BJ (cell line): ENCODE results near the gene GPI. TPM values are rescaled to one million over a fixed set of nuclear protein-coding genes. Genes with fewer than 3 reads are reported as not detected.

Experiments used
- CTCF ChIA-PET: fragments of 350-600 bp; formaldehyde crosslinking; extraction: SDS; loops from one replicate; lab custom pipeline; 2021; ENCODE audit warnings: antibody characterized with exemption, inconsistent platforms; lab: Yijun Ruan, JAX
- POLR2A ChIA-PET: fragments of 300-600 bp; sonication (Branson Sonifier 250); formaldehyde crosslinking; extraction: SDS; loops from one replicate; lab custom pipeline; 2021; ENCODE audit warnings: antibody characterized with exemption; lab: Charles Lee
- DNase-seq: peaks from one replicate; pipeline ENCODE4 v3.0.0-alpha.2; 2011; ENCODE audit warnings: low read depth
- H3K27me3 ChIP-seq: 2 replicates; pipeline ENCODE4 v1.6.0; 2011; ENCODE audit warnings: low read length; ENCODE audit not compliant: control insufficient read depth, insufficient read depth
- H3K36me3 ChIP-seq: 2 replicates; pipeline ENCODE4 v1.5.1; 2011; ENCODE audit warnings: low read length; ENCODE audit not compliant: control insufficient read depth, insufficient read depth
- H3K4me3 ChIP-seq: 2 replicates; pipeline ENCODE4 v1.5.1; 2011; ENCODE audit warnings: low read depth, mild to moderate bottlenecking, control low read depth, low read length
- CTCF ChIP-seq: IDR thresholded peaks from 2 replicates; pipeline ENCODE4 v1.5.1; 2011; ENCODE audit warnings: low read depth, mild to moderate bottlenecking, control low read depth, inconsistent platforms, low read length, moderate library complexity; ENCODE audit not compliant: insufficient read depth
- polyA plus RNA-seq: library from polyadenylated mRNA; depleted of rRNA; stranded (reverse); fragments of >200 nt; gene quantifications from 2 replicates; pipeline ENCODE4 v1.2.3, GENCODE V29; 2011

Gene GPI
- polyA plus RNA-seq, 1 experiment, result 262 TPM

GRCh38 chr19:34325181-34325580 lies 39.8 kb upstream of the GPI start:
- CTCF ChIA-PET, result interaction anchor here (1.2 kb wide), 1 partner anchor 9 kb away, joined by 3 read pairs; no protein-coding TSS in a partner anchor

DNA sequence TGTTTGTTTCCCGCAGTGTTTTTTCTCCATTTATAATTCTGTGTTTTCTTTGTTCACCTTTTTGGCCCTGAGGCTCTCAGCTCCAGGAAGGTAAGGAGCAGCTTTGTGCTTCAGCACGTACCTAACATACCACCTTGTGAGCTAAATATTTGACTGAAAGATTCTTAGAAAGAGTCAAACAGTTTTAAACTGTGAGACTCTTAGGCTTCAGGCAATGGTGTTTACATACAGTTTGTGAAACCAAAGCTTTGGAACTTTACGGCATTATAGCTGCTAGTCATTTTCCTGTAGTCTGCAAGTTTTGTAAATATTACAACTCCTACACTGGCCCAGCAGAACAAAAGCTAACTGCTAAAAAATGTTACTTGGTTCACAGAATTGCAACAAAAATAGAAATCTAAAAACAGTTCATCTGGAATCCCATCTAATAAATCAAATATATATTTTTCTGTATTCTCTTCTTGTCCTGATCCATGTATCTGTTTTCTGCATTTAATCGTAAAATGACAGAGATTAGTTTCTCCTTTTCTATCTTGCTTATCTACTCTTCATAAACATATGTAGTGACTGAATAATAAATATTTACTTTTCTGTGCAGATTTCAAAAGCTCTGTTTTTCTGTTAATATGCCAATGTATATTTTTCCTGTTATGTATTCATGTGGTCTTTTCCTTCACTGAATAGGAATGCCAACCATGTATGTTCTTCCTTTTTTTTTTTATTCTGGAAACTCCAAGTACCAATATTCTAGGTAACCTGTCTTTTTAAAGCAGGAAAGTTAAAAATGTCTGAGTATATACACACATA lies 38.8 kb upstream of the GPI start:
- POLR2A ChIA-PET, result interaction anchor here (0.6 kb wide), 1 partner anchor 61 kb away, joined by 3 read pairs; no protein-coding TSS in a partner anchor
- H3K36me3 ChIP-seq, result peaks cover 19% of the 10 kb centered on the region
- no peak overlapping the region for H3K4me3 ChIP-seq
- no peaks in the 10 kb centered on the region for H3K27me3 ChIP-seq
- CTCF ChIA-PET, result interaction anchor here (0.6 to 1.7 kb wide), 2 partner anchors 11 to 25 kb away, joined by 3 to 5 read pairs; no protein-coding TSS in a partner anchor
- no peak for TF ChIP-seq CTCF
- no peak for DNase-seq

More at GRCh38 chr19:34325181-34325580, 39.8 kb upstream of the GPI start:
- POLR2A ChIA-PET, result no interaction called here
- Histone ChIP-seq H3K27me3 (no peaks in the 10 kb centered on the region), H3K36me3 (peaks cover 19% of the 10 kb centered on the region), H3K4me3 (no peak overlapping the region)
- TF ChIP-seq CTCF, result no peak
- no peak for DNase-seq

DNA sequence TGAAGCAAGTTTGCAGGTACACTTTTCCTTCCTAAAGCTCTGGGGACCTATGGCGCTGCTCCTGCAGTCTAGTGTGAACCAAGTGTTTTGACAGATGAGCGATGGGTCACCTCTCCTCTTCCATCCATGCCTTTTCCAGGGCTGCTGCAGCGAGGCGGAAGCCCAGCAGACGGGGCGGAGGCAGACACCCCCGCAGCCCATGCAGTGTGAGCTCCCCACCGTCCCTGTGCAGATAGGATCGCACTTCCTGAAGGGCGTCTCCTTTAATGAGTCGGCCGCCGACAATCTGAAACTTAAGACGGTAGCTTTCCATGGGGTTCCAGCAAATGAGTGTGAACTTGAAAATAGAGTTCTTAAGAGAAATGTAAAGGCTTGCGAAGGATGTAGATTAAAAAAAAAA lies 37.1 kb upstream of the GPI start:
- Histone ChIP-seq H3K36me3 (peaks cover 18% of the 10 kb centered on the region), H3K27me3 (no peaks in the 10 kb centered on the region), H3K4me3 (no peak overlapping the region)
- CTCF ChIA-PET, result interaction anchor here (0.7 to 1.7 kb wide), 4 partner anchors 8 to 310 kb away, joined by 3 to 5 read pairs (median 4); no protein-coding TSS in a partner anchor
- no peak for DNase-seq
- POLR2A ChIA-PET, result no interaction called here
- TF ChIP-seq CTCF, result no peak

- peaks cover 16% of the 10 kb centered on the region for H3K36me3 ChIP-seq
- POLR2A ChIA-PET, result no interaction called here
Observed at GRCh38 chr19:34328982-34329381, 36.0 kb upstream of the GPI start.

More at GRCh38 chr19:34328982-34329381, 36.0 kb upstream of the GPI start:
- CTCF ChIA-PET, result interaction anchor here (1.1 kb wide), 1 partner anchor 7 kb away, joined by 3 read pairs; no protein-coding TSS in a partner anchor
- H3K4me3 ChIP-seq, result no peak overlapping the region
- TF ChIP-seq CTCF, result no peak
- no peaks in the 10 kb centered on the region for H3K27me3 ChIP-seq
- no peak for DNase-seq
